ENCODE measurements around the gene AMDHD2. TPM values are rescaled to one million over a fixed set of nuclear protein-coding genes. Genes with fewer than 3 reads are reported as not detected.

AMDHD2 gene
- total and polyA plus RNA-seq, 2 experiments from 2014 or later, result 20.2 to 68.1 TPM

DNA sequence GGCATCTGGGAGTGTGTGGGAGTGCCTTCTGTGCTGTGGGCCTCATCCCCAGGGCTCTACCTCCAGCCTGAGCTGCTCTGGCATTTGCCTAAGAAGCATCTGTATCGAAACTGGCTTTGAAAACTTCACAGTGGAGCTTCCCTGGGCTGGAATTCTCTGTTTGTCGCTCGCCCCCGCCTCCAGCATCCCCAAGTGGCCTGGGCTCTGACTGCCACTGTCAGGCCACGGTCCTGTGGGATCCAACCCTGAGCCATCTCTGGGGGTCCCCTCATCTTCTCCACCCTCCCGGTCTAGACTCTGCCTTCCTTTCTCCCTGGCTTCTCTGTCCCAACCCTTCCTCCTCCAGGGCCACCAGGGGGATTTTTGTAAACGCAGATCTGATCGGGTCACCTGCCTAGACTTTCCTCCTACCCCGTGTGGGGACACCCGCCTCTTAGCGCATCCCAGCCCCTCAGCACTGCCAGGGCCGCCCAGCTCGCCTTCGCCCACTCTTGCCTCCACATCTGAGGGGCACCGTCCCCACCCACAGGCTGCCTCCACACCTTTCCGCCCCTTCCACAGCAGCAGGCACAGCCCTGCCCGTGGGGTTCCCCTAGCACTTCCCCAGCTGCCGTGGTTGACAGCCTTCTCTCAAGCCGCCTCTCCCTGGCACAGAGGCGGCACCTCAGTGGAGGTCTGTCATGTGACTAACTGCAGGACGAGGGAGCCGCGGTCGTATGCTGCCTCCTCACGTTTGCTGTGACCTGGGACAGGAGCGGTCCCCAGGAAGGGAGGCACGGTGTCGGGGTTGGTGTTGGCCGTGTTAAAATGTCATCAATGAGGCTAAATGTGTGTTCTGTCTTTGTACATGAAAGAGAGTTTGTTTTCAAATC, 33.3 kb upstream of the AMDHD2 start (continued):
- TF ChIP-seq, protein P1, sequence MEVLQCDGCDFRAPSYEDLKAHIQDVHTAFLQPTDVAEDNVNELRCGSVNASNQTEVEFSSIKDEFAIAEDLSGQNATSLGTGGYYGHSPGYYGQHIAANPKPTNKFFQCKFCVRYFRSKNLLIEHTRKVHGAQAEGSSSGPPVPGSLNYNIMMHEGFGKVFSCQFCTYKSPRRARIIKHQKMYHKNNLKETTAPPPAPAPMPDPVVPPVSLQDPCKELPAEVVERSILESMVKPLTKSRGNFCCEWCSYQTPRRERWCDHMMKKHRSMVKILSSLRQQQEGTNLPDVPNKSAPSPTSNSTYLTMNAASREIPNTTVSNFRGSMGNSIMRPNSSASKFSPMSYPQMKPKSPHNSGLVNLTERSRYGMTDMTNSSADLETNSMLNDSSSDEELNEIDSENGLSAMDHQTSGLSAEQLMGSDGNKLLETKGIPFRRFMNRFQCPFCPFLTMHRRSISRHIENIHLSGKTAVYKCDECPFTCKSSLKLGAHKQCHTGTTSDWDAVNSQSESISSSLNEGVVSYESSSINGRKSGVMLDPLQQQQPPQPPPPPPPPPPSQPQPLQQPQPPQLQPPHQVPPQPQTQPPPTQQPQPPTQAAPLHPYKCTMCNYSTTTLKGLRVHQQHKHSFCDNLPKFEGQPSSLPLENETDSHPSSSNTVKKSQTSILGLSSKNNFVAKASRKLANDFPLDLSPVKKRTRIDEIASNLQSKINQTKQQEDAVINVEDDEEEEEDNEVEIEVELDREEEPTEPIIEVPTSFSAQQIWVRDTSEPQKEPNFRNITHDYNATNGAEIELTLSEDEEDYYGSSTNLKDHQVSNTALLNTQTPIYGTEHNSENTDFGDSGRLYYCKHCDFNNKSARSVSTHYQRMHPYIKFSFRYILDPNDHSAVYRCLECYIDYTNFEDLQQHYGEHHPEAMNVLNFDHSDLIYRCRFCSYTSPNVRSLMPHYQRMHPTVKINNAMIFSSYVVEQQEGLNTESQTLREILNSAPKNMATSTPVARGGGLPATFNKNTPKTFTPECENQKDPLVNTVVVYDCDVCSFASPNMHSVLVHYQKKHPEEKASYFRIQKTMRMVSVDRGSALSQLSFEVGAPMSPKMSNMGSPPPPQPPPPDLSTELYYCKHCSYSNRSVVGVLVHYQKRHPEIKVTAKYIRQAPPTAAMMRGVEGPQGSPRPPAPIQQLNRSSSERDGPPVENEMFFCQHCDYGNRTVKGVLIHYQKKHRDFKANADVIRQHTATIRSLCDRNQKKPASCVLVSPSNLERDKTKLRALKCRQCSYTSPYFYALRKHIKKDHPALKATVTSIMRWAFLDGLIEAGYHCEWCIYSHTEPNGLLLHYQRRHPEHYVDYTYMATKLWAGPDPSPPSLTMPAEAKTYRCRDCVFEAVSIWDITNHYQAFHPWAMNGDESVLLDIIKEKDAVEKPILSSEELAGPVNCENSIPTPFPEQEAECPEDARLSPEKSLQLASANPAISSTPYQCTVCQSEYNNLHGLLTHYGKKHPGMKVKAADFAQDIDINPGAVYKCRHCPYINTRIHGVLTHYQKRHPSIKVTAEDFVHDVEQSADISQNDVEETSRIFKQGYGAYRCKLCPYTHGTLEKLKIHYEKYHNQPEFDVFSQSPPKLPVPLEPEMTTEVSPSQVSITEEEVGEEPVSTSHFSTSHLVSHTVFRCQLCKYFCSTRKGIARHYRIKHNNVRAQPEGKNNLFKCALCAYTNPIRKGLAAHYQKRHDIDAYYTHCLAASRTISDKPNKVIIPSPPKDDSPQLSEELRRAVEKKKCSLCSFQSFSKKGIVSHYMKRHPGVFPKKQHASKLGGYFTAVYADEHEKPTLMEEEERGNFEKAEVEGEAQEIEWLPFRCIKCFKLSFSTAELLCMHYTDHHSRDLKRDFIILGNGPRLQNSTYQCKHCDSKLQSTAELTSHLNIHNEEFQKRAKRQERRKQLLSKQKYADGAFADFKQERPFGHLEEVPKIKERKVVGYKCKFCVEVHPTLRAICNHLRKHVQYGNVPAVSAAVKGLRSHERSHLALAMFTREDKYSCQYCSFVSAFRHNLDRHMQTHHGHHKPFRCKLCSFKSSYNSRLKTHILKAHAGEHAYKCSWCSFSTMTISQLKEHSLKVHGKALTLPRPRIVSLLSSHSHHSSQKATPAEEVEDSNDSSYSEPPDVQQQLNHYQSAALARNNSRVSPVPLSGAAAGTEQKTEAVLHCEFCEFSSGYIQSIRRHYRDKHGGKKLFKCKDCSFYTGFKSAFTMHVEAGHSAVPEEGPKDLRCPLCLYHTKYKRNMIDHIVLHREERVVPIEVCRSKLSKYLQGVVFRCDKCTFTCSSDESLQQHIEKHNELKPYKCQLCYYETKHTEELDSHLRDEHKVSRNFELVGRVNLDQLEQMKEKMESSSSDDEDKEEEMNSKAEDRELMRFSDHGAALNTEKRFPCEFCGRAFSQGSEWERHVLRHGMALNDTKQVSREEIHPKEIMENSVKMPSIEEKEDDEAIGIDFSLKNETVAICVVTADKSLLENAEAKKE (CRISPR knock-in tag; IDR thresholded peaks at IDR 0.05), result no peak

DNA sequence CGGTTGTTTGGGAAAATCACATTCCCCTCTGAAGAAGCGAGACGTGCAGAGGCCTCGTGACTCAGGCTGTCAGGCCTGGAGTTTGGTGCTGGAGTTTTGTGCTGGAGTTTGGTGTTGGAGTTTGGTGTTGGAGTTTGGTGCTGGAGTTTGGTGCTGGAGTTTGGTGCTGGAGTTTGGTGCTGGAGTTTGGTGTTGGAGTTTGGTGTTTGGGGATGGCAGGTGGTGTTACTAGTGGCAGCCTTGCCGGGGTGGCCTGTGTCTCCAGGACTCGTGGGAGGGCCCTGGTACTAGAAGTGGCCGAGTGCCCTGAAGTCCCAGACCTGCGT, 32.7 kb upstream of the AMDHD2 start:
- no peak for TF ChIP-seq ZNF114 (CRISPR knock-in tag; IDR thresholded peaks at IDR 0.05)
- TF ChIP-seq, protein P2, sequence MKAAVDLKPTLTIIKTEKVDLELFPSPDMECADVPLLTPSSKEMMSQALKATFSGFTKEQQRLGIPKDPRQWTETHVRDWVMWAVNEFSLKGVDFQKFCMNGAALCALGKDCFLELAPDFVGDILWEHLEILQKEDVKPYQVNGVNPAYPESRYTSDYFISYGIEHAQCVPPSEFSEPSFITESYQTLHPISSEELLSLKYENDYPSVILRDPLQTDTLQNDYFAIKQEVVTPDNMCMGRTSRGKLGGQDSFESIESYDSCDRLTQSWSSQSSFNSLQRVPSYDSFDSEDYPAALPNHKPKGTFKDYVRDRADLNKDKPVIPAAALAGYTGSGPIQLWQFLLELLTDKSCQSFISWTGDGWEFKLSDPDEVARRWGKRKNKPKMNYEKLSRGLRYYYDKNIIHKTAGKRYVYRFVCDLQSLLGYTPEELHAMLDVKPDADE (IDR thresholded peaks at IDR 0.05), result no peak
- TF ChIP-seq, protein P3, sequence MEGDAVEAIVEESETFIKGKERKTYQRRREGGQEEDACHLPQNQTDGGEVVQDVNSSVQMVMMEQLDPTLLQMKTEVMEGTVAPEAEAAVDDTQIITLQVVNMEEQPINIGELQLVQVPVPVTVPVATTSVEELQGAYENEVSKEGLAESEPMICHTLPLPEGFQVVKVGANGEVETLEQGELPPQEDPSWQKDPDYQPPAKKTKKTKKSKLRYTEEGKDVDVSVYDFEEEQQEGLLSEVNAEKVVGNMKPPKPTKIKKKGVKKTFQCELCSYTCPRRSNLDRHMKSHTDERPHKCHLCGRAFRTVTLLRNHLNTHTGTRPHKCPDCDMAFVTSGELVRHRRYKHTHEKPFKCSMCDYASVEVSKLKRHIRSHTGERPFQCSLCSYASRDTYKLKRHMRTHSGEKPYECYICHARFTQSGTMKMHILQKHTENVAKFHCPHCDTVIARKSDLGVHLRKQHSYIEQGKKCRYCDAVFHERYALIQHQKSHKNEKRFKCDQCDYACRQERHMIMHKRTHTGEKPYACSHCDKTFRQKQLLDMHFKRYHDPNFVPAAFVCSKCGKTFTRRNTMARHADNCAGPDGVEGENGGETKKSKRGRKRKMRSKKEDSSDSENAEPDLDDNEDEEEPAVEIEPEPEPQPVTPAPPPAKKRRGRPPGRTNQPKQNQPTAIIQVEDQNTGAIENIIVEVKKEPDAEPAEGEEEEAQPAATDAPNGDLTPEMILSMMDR (conservative IDR thresholded peaks at IDR 0.05; ENCODE audit: low read depth in 2 of 2), result no peak
- no peak for TF ChIP-seq EZH2 (IDR thresholded peaks at IDR 0.05; ENCODE audit: low read depth, unreplicated experiment)
- TF ChIP-seq, protein P4, sequence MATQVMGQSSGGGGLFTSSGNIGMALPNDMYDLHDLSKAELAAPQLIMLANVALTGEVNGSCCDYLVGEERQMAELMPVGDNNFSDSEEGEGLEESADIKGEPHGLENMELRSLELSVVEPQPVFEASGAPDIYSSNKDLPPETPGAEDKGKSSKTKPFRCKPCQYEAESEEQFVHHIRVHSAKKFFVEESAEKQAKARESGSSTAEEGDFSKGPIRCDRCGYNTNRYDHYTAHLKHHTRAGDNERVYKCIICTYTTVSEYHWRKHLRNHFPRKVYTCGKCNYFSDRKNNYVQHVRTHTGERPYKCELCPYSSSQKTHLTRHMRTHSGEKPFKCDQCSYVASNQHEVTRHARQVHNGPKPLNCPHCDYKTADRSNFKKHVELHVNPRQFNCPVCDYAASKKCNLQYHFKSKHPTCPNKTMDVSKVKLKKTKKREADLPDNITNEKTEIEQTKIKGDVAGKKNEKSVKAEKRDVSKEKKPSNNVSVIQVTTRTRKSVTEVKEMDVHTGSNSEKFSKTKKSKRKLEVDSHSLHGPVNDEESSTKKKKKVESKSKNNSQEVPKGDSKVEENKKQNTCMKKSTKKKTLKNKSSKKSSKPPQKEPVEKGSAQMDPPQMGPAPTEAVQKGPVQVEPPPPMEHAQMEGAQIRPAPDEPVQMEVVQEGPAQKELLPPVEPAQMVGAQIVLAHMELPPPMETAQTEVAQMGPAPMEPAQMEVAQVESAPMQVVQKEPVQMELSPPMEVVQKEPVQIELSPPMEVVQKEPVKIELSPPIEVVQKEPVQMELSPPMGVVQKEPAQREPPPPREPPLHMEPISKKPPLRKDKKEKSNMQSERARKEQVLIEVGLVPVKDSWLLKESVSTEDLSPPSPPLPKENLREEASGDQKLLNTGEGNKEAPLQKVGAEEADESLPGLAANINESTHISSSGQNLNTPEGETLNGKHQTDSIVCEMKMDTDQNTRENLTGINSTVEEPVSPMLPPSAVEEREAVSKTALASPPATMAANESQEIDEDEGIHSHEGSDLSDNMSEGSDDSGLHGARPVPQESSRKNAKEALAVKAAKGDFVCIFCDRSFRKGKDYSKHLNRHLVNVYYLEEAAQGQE (IDR thresholded peaks at IDR 0.05; ENCODE audit: unreplicated experiment), result no peak
- TF ChIP-seq ZNF331 (CRISPR knock-in tag; IDR thresholded peaks at IDR 0.05; ENCODE audit: low read depth), result no peak
- no peak for TF ChIP-seq EZH2phosphoT487 (IDR thresholded peaks at IDR 0.05; ENCODE audit: unreplicated experiment)
- no peak for TF ChIP-seq STAT1 (IDR thresholded peaks at IDR 0.05; ENCODE audit: unreplicated experiment)
- DNase-seq (ENCODE audit: low spot score), result no peak
- Histone ChIP-seq H4K20me1 (replicated peaks; ENCODE audit: insufficient read depth) (no peaks in the 10 kb centered on the region; the same call in 1 of the 2 replicates), H3F3A (replicated peaks; ENCODE audit: low read depth) (no peaks in the 10 kb centered on the region), H3K27ac (ENCODE audit: low read depth) (no peak overlapping the region), H2AFZ (no peak overlapping the region), H3K27me3 (ENCODE audit: insufficient read depth) (no peaks in the 10 kb centered on the region), H3K4me2 (no peak overlapping the region), H3K4me1 (ENCODE audit: insufficient read depth) (no peaks in the 10 kb centered on the region), H3K9me2 (ENCODE audit: insufficient read depth) (no peaks in the 10 kb centered on the region), H3K79me2 (replicated peaks; ENCODE audit: insufficient read depth) (0 out of 2 replicates have a peak, but pooled peaks cover 3% of the 10 kb centered on the region), H3K4me3 (no peak overlapping the region), H3K36me3 (ENCODE audit: insufficient read depth) (no peaks in the 10 kb centered on the region)
- H3K27me3 Mint-ChIP-seq (ENCODE audit: insufficient read depth, low read depth, poor library complexity), result peaks cover 18% of the 10 kb centered on the region
- H3K4me3 Mint-ChIP-seq, result no peak overlapping the region; the same call in 2 of the 3 replicates
- peaks cover 20% of the 10 kb centered on the region for H3K4me1 Mint-ChIP-seq
- ATAC-seq, result no peak
- peak overlapping the region; percentile 63 for H3K27ac Mint-ChIP-seq
- no peaks in the 10 kb centered on the region for H3K9me3 Mint-ChIP-seq
- no peaks in the 10 kb centered on the region; the same call in 1 of the 3 replicates for H3K36me3 Mint-ChIP-seq (ENCODE audit: low read depth)

Measured in GM23338 (cell line).